Stimulated activated naive CD4-positive, alpha-beta T cell (primary cell): Measurements from ENCODE around the gene RBMY1J.
"Not testable (repeated sequence)": the region's sequence is repeated elsewhere in the genome, so short reads cannot be mapped to it uniquely, and the experiment has no call there.

Experiments
- DNase-seq, 6 experiments: peaks; one replicate each; lab custom pipeline; 2025; lab: John Stamatoyannopoulos, UW

RBMY1J gene

DNA sequence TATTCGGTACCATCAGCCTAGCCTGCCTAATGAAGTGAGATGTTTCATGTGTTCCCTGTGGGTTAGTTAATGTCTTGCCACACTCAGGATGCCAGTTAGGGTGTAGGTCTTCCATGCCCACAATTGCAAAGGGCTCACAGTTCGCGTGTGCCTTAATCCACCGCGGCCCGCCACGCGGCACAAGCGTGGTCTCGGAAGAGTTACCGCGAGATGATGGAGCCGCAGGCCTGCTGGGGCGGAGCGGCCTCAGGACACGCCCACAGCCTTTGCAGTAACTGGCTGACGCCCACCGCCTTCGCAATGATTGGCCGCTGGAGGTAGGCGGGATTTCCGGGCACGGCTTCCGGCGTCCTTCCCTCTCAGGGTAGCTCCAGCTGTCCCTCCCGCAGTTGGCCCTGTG lies at the start of gene RBMY1J:
Gene RBMY1J (plus strand): TSS at position 301 of the 400 bp plus-strand sequence. CDS start 2,038 bp downstream, outside the sequence.
- not testable (repeated sequence) for DNase-seq

DNA sequence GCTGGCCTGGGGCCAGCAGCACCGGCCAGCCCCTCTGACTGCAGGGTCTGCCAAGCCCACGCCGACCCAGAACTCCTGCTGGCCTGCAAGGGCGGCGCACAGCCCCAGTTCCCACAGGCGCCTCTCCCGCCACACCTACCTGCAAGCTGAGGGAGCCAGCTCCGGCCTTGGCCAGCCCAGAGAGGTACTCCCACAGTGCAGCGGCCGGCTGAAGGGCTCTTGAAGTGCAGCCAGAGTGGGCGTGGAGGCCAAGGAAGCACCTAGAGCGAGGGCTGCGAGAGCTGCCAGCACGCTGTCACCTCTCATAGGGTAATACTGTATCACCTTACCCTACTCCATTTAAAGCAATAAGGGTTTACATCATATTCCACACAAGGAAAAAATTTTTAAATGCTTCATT lies 35.8 kb upstream of the RBMY1J start:
- DNase-seq = no peak

DNA sequence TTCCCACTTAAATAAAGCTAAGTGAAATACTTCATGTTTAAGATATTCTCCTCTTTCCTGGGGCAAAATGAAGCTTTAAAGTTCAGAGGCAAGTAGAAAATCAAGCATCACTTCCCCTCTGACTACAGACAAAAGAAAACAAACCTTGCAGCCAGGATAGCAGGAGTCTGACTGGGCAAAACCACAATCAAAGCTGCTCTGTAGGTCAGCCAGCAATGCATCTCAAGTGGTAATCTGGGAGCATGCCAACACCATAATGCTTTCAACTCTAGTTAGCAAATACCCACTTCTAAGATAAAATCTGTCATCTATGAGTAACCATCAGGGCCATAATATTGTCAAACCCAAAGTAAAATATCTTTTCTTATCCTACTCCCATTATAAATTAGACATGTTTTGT lies 32.6 kb upstream of the RBMY1J start:
- DNase-seq = no peak

DNA sequence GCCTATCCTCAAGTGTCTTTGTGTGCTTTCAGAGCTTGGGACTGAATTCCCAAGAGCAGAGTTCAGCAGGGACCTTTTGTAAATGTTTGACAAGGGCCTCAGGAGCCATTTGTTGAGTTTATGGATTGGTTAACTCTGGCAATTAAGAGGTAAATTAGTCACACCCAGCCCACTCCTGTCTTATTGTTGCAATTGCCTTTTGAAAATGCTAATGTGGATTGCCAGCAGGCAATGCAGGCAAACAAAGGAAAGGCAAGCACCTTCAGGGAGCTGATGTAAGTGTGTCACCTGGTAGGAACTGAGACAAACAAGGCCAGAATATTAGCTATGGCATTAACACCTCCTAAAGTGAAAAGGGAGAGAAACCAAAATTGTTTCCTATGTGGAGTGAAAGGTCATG lies 29.7 kb upstream of the RBMY1J start:
- DNase-seq = no peak

DNA sequence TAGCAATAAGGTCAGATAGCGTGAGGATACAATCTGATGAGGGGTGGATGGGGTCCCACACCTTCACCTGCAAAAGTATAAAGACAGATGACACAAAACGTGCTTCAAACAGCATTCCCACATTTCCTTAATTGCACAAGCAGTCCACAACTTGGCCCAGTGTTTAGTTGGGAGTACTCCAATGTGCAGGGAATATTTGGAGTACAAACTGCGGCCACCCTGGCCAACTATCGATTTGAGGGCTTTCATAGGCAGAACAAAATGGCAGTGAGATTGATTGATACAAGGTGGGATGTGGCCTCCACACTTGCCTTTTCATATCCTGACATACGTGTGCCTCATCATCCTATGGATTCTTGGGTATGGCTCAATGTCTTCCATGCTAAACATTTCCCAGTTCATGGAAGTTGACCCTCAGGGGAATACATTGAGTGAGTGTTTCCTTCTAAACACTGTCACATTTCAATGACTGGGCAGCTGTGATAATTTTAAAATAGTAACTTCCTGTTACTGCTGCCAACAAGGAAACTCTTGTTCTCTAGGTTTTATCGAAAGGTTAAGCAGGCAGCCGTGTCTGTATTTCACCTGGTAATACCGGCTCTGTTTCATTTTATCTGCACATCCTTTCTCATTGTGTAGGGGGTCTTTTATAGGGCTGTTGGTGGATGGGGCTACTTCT lies 41.6 kb downstream of the RBMY1J start:
- not testable (repeated sequence) for DNase-seq

DNA sequence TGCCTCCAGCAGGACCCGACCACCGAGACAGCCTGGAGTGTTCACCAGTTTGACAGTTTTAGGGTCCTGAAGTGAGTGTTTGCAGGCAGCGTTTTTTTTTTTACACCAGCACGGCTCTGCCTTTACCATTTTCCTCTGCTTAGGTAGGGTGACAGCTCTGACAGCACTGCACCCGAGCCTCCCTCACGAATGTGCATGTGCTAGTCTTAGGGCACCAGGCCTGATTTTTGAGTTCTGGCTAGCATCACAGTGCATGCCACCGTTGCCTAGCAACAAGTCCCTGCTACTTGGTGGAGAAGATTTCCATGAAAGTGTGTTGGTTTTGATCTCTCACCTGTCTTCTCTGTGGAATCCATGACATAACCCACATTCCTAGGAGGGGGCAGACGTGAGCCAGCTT lies 52.3 kb downstream of the RBMY1J start:
- DNase-seq = not testable (repeated sequence)

DNA sequence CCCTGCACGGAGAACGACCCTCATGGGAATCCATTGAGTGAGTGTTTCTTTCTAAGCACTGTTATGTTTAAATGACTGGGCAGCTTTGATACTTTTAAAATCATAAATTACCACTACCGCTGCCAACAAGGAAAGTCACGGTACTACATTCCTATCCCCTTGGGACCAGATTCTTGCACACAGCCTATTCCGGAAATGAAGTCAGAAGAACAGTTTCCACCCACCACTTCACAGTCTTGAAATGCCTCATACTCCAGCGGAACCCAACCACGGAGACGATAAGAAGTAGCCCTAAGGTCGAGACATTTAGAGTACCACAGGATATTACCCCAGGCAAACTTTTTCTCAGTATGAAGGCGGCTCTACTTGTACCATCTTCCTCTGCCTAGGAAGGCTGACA lies 58.8 kb downstream of the RBMY1J start:
- not testable (repeated sequence) for DNase-seq
